ENCODE measurements around the gene MAD1L1.

- TF ChIP-seq CTCF (conservative IDR thresholded peaks at IDR 0.05) (no peak), ZFX (IDR thresholded peaks at IDR 0.05) (no peak)
These were observed 282.1 kb downstream of the MAD1L1 start for GRCh38 chr7:1950452-1951158.

All from C4-2B (cell line).